T-helper 1 cell (primary cell): ENCODE measurements around the gene TSEN34.
"Not testable (repeated sequence)": the region's sequence is repeated elsewhere in the genome, so short reads cannot be mapped to it uniquely, and the experiment has no call there.

Source experiments
- DNase-seq, 5 donors: peaks; one replicate each; pipeline ENCODE4 v3.0.0-alpha.2; 2012 to 2020

Gene TSEN34

DNA sequence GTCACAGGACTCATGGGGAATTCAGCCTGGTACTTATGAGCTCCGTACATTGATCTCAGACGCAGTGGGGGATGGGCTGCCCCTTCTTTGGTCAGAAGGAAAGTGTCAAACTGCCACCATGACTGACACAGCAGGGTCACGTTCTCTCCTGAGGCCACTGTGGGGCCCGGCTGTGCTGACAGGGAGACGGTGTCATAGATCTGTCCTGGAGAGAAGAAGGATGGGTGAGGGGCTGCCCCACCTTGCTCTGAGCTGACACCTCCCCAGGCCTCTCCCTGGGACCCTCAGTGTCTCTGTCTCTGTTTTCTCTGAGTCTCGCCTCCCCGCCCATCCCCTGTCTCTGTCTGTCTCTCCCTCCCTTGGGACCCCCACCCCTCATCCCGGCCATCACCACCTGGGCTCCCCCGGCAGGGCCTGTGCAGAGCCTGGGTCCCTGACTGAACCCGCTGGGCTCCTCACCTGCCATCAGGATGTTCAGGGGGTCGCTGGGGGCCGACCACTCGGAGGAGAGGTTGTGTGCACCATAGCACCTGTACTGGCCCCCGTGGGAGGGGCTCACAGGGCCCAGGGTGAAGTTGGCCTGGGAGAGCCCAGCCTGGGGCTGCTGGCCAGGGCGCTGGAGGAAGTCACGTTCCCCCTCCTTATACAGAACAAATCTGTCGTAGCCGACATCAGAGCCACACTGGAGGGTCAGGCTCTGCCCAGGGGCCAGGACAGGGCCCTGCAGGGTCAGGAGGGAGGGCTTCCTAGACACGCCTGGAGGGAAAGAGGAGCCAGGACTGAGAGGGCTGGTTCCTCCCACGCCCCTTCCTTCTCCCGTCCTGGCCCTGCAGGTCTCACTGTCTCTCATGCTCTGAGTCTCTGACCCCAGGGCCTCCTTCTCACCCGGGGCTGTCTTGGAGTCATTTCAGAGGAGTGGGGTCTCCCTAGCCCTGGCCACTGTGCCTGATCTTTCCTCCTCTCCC is 49.5 kb downstream of the TSEN34 start:
- DNase-seq = not testable (repeated sequence)

DNA sequence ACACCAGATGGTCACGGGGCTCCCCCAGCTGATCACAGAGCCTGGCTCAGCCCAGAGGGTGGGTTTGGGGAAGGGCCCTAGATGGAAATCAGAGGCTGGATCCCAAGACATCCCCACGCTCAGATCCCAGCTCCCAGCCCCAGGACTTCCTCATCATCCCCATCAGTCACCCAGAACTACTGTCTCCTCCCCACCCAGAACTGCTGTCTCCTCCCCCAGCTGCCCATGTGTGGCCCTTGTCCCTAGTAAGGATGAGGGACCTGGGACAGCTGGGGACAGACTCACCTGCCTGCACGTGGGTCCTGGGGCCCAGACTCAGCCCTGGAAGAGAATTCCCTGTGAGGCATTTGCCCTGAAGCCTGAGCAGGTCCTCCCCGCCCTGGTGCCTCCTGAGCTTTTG is 51.1 kb downstream of the TSEN34 start:
- not testable (repeated sequence) for DNase-seq

DNA sequence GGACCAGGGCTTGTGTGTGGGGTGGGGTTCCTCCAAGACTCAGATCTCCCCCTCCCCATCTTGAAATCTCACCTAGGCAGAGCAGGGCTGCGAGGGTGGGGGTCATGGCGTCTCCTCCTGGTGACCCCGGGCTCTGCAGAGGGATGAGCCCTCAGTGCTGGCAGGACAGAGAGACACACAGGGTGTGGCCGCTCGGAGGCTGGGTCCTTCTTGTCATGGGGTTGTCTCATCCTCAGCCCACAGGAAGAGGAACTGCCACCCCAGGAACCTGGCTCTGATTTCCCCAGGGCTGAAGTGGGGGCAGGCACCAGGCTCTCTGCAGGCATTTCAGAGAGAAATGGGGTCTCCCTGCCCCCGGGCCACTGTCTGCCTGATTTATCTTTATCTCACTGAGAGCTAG is 51.5 kb downstream of the TSEN34 start, which contains the start of gene LILRA6:
TSS of gene LILRA6 (minus strand) at position 145 of the 400 bp plus-strand sequence.
- DNase-seq = not testable (repeated sequence)

DNA sequence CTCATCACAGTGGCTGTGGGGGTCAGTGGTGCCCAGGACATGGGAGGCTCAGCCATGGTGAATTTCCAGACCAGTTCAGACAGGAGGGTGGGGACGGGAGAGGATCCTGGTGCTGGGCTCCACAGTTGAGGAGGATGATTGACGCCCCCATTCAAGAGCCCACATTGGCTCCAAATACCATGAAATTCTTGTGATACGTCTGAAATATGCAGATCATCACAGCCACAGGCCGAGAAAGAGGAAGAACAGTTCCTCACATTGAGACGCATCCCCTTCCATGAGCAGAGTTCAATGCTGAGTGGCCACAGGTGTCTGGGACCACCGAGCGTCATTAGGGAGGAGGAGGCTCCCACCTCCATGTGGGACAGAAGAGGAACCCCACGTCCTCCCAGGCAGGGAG is 52.7 kb downstream of the TSEN34 start:
- DNase-seq = not testable (repeated sequence)
